Measurements from ENCODE around the gene DRD1.

DNA sequence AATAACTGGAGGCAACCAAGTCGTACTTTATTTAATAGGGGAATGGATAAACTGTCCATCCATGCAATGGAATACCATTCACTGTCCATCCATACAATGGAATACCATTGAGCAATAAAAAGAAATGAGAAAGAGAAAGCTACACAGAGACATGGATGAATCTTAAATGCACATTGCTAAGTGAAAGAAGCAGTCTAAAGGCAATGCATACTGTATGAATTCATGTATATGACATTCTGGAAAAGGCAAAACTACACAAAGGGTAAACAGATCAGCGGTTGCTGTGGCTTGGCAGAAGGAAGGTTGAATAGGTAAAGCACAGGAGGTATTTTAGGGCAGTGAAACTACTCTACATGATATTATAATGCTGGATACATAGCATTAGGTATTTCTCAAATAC lies 16.2 kb downstream of the DRD1 start:
- TF ChIP-seq, protein P1, sequence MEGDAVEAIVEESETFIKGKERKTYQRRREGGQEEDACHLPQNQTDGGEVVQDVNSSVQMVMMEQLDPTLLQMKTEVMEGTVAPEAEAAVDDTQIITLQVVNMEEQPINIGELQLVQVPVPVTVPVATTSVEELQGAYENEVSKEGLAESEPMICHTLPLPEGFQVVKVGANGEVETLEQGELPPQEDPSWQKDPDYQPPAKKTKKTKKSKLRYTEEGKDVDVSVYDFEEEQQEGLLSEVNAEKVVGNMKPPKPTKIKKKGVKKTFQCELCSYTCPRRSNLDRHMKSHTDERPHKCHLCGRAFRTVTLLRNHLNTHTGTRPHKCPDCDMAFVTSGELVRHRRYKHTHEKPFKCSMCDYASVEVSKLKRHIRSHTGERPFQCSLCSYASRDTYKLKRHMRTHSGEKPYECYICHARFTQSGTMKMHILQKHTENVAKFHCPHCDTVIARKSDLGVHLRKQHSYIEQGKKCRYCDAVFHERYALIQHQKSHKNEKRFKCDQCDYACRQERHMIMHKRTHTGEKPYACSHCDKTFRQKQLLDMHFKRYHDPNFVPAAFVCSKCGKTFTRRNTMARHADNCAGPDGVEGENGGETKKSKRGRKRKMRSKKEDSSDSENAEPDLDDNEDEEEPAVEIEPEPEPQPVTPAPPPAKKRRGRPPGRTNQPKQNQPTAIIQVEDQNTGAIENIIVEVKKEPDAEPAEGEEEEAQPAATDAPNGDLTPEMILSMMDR (IDR thresholded peaks at IDR 0.05) = no peak
- TF ChIP-seq POLR2AphosphoS5 (IDR thresholded peaks at IDR 0.05) = no peak

Measured in gastroesophageal sphincter (tissue), 3 donors.